Testis (tissue), 3 donors: ENCODE data around the gene PTPRN2. TPM values are rescaled to one million over a fixed set of nuclear protein-coding genes. Genes with fewer than 3 reads are reported as not detected.

Experiments used
- DNase-seq: peaks from one replicate; pipeline ENCODE4 v3.0.0-alpha.2; 2019
- H3K27ac ChIP-seq, 2 donors: fragments of 200-600 bp; sonication (generic); one replicate each; pipeline ENCODE4 v1.5.1; 2019
- H3K27me3 ChIP-seq: fragments of 200-600 bp; sonication (generic); one replicate; pipeline ENCODE4 v1.5.1; 2019
- H3K36me3 ChIP-seq: fragments of 200-600 bp; sonication (generic); one replicate; pipeline ENCODE4 v1.5.1; 2017; ENCODE audit warnings: low read depth; ENCODE audit errors: missing control alignments
- H3K4me1 ChIP-seq: fragments of 200-600 bp; sonication (generic); one replicate; pipeline ENCODE4 v1.5.1; 2019
- H3K4me3 ChIP-seq, 2 donors: fragments of 200-600 bp; sonication (generic); one replicate each; pipeline ENCODE4 v1.5.1; 2017 to 2019
- H3K9me3 ChIP-seq: fragments of 200-600 bp; sonication (generic); one replicate; pipeline ENCODE4 v1.5.1; 2017
- CTCF ChIP-seq, 3 experiments: fragments of 450-650 bp in 2 of 3; fragments of 200-600 bp in 1 of 3; sonication (generic) in 1 of 3; IDR thresholded peaks; one replicate each; pipeline ENCODE4 v1.5.1; 2016 to 2019; ENCODE audit warnings: antibody characterized with exemption in 3 of 3, mild to moderate bottlenecking in 2 of 3, moderate library complexity in 1 of 3
- POLR2A ChIP-seq: fragments of 450-650 bp; IDR thresholded peaks from one replicate; pipeline ENCODE4 v1.6.1; 2017; ENCODE audit warnings: antibody characterized with exemption, mild to moderate bottlenecking, moderate library complexity
- WGBS, 2 donors: methylation state at CpG; one replicate each; pipeline ENCODE4 v1.1.5; 2018; 5-methylcytosine and 5-hydroxymethylcytosine counted together
- intact Hi-C: fragments of 100-400 bp; cut with DNase I; formaldehyde crosslinking; loops from one replicate; pipeline ENCODE4 v1.15.1; 2023; ENCODE audit warnings: low total_unique reads
- polyA plus RNA-seq: library from polyadenylated mRNA; stranded (reverse); fragments of 350-450 nt; fragmentation: Illumina TruSeq; extraction: RNeasy Lipid Tissue Mini Kit (QIAGEN cat#74804); gene quantifications from one replicate; pipeline ENCODE4 v1.2.3, GENCODE V29; 2014; ENCODE audit warnings: low read depth, low replicate concordance; ENCODE audit not compliant: insufficient read depth
- total RNA-seq, 2 donors: library from RNA; depleted of rRNA; stranded (reverse); fragments of >200 nt; gene quantifications; one replicate each; pipeline ENCODE4 v1.2.3, GENCODE V29; 2016

The PTPRN2 gene
- total and polyA plus RNA-seq, 3 donors from 2014 or later: 9.3 to 10.8 (median 9.8) TPM

GRCh38 chr7:157685430-157686284, 902.0 kb downstream of the PTPRN2 start:
- Histone ChIP-seq H3K27ac (no peak overlapping the region), H3K9me3 (no peaks in the 10 kb centered on the region), H3K36me3 (no peaks in the 10 kb centered on the region), H3K27me3 (no peaks in the 10 kb centered on the region), H3K4me3 (peak overlapping the region in 1 of 2 donors; percentile 34), H3K4me1 (peaks cover 8% of the 10 kb centered on the region)
- peak; percentile 17 for DNase-seq
- WGBS, 2 donors: 8 to 29% methylated on average over 13 to 47 of the region's 77 CpGs
- intact Hi-C loops: no loop called here
- no peak for TF ChIP-seq POLR2A
- TF ChIP-seq CTCF (IDR thresholded peaks at IDR 0.05): no peak

- H3K27ac ChIP-seq: no peak overlapping the region
- no peaks in the 10 kb centered on the region for H3K27me3 ChIP-seq
- TF ChIP-seq CTCF (IDR thresholded peaks at IDR 0.05): no peak
- intact Hi-C loops: no loop called here
- H3K9me3 ChIP-seq: no peaks in the 10 kb centered on the region
- 1% methylated on average over 46 of the region's 72 CpGs; no CpG with 5 or more reads in 1 of the 2 donors for WGBS, 2 donors
- no peak for DNase-seq
- peaks cover 7% of the 10 kb centered on the region for H3K4me1 ChIP-seq
- no peaks in the 10 kb centered on the region for H3K36me3 ChIP-seq
- peak overlapping the region; percentile 32 to 34 for H3K4me3 ChIP-seq
These were observed 902.7 kb downstream of the PTPRN2 start for GRCh38 chr7:157684909-157685429.

- H3K4me1 ChIP-seq: peaks cover 6% of the 10 kb centered on the region
- no peaks in the 10 kb centered on the region for H3K9me3 ChIP-seq
- H3K4me3 ChIP-seq: peak overlapping the region; percentile 32 to 34
- DNase-seq: peak; percentile 17
- H3K27ac ChIP-seq: no peak overlapping the region
- intact Hi-C loops: no loop called here
- H3K36me3 ChIP-seq: no peaks in the 10 kb centered on the region
- TF ChIP-seq CTCF (IDR thresholded peaks at IDR 0.05) (no peak), POLR2A (no peak)
- H3K27me3 ChIP-seq: no peaks in the 10 kb centered on the region
- WGBS, 2 donors: 2 to 5% methylated on average over 31 to 59 of the region's 74 CpGs
These were observed 903.3 kb downstream of the PTPRN2 start for GRCh38 chr7:157684157-157684908.

GRCh38 chr7:157683747-157684156, 903.9 kb downstream of the PTPRN2 start:
- TF ChIP-seq CTCF (IDR thresholded peaks at IDR 0.05) (no peak), POLR2A (no peak)
- 11 to 22% methylated on average over 20 of the region's 20 CpGs for WGBS, 2 donors
- DNase-seq: peak; percentile 11

More at GRCh38 chr7:157683747-157684156, 903.9 kb downstream of the PTPRN2 start:
- intact Hi-C loops: no loop called here
- Histone ChIP-seq H3K27ac (no peak overlapping the region), H3K36me3 (no peaks in the 10 kb centered on the region), H3K4me3 (peak overlapping the region; percentile 32 to 34), H3K4me1 (peaks cover 6% of the 10 kb centered on the region), H3K9me3 (no peaks in the 10 kb centered on the region), H3K27me3 (no peaks in the 10 kb centered on the region)
